Inferior parietal cortex (tissue), 1 donor: ENCODE measurements around the gene STARD13.

Experiments
- DNase-seq: peaks from one replicate; pipeline ENCODE4 v3.0.0-alpha.2; 2016; ENCODE audit errors: extremely low spot score

The STARD13 gene

DNA sequence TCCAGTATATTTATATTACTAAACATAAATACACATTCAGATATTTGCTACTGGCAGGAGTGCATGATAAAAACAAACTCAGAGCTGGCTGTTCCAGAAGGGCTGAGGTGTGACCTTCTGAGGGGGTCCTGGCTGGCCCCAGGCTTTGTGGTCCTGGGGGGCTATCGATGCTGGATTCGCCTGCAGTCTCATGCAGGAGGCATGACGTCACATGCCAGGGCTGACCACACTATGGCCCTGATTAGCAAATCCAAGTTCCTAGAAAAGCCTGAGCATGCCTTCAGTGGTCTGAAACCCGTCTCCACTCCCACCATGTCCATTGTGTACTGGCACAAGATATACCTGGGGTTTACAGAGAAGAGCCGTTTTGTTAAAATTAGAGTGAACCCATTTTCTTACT, 171.4 kb downstream of the STARD13 start:
- no peak for DNase-seq

GRCh38 chr13:33112766-33113165, 172.8 kb downstream of the STARD13 start:
- DNase-seq, result no peak

DNA sequence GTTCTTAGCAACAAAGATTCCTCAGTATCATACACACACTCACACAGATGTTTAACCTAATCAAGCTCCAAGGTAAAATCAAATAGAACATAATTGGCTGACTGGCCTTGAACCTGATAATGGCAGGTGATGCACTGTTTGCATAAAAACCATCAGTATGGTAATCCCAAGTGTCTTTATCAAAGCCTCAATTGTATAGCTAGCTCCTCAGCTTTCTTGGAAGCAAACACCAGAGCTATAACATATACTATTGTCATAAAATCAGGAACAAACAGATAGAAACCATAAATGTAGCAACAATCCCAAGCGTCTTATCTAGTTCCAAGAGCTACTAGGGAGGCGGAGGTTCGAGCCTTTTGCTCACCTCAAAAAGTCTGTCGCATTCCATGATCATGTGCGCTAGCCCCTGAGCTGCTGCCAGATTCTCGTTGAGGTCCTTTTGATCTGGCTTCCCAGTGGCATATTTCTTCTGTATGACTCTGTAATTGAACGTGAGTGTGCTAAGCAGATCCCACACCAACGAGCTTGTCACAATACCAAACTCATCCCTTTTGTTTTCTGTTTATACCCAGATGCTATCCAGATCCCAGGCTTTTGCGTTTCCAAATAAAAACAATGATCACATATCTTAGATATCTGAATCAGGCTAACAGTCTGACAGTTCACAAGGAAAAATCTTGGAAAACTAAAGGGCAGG, 174.0 kb downstream of the STARD13 start:
- DNase-seq, result no peak

DNA sequence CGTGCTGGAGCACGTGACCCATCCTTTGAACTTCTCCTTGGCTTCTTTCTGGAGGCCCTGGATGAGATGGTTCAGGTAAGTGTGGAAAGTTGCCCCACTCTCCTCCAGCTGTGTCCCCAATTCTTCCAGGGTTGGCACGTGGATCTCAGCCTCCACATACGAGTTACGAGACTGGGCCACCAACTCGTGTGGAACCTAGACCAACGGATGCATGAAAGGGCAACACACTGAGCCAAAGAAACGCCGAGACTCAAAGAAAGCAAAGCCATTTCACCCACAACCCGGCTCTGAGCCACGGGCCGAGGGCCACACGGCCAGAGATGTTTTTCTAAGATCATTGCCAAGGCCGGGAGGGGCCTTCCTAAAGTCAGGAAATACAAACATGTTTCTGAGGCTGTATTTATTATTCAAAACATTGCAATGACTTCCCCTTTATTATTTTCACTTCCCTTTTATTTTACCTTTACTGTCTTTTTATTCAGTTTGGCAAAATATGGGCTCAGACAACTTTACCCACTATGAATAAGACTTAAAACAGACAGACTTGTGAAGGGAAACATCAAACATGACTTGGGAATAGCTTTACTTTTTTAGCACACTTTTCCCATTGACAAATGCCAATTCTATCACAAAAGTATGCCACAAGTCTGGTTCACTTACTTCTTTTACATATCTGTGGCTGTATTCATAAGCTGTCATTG, 174.7 kb downstream of the STARD13 start:
- DNase-seq, result no peak

DNA sequence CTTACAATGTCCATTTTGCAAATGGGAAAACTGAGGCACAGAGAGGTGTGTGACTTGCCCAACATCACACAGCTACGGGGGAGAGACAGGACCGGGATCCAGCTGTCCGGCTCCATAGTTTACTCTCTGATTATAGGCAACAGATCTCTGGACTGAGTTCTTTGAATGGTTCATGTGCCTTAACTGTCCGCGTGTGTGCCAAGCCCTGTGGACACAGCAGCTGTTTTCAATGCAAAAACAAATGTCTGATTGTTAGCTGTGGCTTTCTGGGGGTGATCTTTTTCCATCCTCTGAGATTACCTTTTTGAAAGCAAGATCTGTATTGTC, 175.2 kb downstream of the STARD13 start:
- DNase-seq, result no peak

DNA sequence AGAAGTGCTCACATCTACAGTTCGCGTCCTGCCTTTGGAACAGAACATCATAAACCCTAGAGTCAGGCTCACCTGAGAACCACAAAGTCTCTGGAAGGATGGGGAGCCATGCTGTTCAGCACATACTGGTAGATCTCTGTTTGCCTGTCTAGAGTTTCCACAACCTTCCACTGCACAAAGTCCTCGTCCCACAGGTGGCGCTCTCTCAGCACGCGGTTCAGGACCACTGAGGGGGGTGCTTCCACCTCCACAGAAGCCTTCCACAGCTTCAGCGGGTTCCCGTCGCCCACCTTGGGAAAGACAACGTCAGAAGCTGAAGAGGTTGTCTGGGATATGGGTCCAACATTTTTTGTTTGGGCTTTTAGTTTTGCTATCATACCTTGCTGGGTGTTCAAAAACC, 175.8 kb downstream of the STARD13 start:
- no peak for DNase-seq

GRCh38 chr13:33109271-33109697, 176.3 kb downstream of the STARD13 start:
- DNase-seq, result no peak

GRCh38 chr13:33108620-33109019, 176.9 kb downstream of the STARD13 start:
- no peak for DNase-seq

DNA sequence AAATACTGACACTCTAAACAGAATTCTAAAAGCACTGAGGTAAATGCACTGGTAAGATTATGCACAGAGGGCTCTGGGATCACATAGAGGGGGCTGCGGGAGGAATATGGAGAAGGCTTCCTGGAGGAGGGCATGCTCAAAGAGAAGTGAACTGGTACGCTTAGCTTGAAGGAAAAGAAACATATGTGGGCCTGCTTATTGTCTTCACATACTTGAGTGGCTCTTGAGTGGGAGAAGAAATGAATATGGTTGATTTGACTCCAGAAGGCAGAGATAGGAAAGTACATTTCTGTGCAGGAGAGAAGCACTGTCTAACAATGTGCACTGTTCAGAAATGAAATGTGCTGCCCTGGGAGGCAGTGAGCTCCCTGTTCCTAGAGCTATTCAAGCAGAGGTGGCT, 178.2 kb downstream of the STARD13 start:
- no peak for DNase-seq

GRCh38 chr13:33106656-33107360, 178.7 kb downstream of the STARD13 start:
- DNase-seq, result no peak

- DNase-seq, result no peak
These were observed 180.1 kb downstream of the STARD13 start for GRCh38 chr13:33105387-33106005.

- no peak for DNase-seq
These were observed 182.1 kb downstream of the STARD13 start for GRCh38 chr13:33103457-33103856.

DNA sequence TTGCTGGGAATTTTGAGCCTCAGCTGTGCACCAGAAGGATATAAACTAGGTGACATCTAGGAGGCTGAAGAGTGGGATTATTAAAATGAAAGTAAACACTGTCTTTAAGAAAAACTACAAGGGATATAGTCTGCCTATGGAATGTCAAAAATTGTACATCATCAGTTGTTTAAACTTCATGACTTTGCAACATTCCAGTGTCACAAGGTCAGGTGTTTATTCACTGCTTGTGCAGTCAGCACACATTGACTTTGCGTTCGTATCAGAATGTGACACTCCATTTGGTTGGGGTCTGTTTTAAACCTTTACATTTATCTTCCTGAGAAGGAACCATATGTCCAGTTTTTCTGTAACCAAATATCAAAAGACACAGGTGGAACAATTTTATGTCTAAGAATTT, 183.7 kb downstream of the STARD13 start:
- DNase-seq, result no peak

DNA sequence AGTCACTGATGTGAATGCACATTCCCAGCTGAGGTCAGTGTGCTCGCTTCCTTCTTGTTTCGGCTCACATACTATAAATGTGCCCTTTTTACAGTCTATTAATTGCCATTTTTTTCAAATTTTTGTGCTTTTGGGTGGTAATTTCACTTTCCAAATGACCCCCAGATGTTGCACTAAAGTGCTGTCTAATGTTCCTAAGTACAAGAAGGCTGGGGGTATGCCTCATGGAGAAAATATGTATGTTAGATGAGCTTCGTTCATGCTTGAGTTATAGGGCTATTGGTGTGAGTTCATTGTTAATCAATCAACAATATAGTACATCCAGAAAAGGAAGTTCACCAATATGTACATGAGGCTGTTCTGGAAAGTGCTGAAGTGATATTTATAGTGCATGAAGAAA, 184.7 kb downstream of the STARD13 start:
- DNase-seq, result no peak

- DNase-seq, result no peak
These were observed 185.7 kb downstream of the STARD13 start for GRCh38 chr13:33099860-33100259.

- DNase-seq, result no peak
These were observed 188.5 kb downstream of the STARD13 start for GRCh38 chr13:33096886-33097605.

- DNase-seq, result no peak
These were observed 193.2 kb downstream of the STARD13 start for GRCh38 chr13:33092073-33092987.

DNA sequence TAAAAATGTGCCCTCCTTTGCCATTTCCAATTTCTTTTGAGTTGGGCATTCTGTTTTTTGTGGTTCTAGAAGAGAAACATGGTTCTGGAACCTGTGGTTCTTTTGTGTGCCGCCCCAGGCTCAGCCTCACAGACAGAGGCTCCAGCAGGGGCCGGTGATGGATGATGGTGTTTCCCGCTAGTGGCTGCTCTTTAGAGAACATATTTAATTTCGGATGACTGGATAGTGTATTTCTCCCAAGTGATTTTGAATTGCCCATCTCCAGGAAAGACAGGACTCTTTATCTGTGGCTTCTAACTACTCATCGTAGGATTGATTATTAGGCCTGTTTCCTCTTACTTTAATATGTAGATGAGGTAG, 194.2 kb downstream of the STARD13 start:
- DNase-seq, result no peak

DNA sequence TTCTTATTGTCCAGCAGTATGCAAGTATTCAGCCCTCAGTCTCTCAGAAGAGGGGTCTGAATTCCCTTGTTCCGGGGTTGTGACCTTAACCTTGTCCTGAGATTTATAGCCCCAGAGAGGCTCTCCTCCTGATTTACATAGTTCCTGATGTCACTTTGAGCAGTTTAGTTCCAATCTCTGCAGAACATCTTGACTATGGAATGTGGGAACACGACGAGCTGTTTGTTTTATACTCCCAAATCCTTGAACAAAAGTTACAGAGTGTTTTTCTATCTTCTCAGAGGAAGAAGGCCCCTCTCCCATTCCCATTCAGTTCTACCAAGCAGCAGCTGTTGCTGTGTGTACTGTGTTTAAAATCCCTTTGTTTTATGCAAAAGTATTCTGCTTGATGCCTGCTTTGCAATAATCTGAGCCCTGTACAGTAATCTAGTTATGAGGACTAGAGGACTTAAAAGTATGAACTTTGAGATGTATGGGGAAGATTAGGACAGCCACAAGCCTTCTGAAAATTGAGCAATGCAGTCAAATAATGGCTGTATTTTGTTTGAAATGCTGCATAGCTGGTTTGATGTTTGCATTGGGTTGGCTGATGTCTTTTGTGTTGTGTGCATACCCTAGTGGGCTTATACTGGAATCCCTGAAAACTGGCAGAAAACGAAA, 194.7 kb downstream of the STARD13 start:
- no peak for DNase-seq

DNA sequence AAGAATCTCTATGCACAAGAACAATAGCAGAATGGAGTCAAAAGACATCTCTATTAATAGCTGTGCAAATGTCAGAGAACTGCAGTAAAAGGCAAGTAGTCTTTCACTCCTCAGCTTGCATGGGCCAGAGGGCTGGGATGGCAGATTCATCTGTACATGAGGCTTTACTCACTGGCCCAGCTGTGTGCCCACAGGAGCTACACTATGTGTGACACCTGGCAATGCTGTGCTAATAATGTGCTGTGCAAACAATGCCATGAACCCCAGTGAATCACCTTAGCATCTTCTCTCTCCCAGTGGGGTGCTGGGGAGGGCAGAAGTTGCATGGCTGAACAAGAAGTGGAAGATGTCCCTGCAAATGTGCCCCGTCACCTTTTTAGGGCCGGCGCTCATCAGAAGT, 196.2 kb downstream of the STARD13 start:
- no peak for DNase-seq
